Measurements from ENCODE around the gene MMP12. TPM values are rescaled to one million over a fixed set of nuclear protein-coding genes. Genes with fewer than 3 reads are reported as not detected.

MMP12 gene
- not detected in 2 replicates for total RNA-seq

DNA sequence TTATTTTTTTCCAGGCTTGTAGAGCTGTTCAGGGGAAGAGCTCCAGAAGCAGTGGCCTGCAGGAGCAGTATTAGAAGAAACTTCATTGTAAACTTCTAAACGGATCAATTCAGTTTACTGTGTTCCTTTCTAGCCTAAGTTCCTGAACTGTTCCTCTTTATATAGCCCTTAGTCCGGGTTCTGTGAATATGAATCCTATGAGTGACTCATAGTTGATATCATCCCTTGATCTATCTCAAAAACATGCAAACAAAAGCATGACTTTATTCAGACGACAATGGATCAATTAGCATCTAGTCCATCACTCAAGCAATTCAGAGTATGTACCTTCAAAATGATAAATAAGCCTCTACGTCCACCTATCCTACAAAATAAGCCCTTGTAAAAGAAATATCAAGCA is at the start of gene MMP12:
MMP12 (minus strand) TSS at position 131 of the 400 bp plus-strand sequence; CDS start at position 86, 45 bp downstream.

DNA sequence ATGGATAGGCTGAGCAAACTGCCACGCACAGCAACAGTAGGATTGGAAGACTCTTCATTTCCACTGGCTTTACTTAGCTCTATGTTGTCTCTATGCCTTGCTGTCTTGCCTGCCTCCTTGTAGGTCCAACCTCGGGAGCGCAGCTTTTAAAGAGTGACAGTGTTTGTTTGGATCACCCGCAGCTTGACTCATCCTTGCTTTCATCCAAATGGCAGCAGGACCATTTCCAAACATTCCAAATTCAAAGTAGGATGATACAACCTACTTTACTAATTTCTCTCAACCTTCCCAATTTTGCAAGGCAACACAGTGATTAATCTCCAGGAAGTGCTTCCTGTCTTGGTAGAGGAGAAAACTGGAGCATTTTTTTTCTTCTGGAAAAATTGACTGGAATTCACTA is 31.3 kb downstream of the MMP12 start, which contains the start of gene MMP3:
MMP3 (minus strand) TSS at position 121 of the 400 bp plus-strand sequence; CDS start at position 58, 63 bp downstream.

Other genes with a start within 250 kb of the MMP12 start
- gene MMP20, start 249.7 kb downstream of the MMP12 start, total RNA-seq, result not detected in 2 replicates
- not detected in 2 replicates for gene MMP27, start 169.2 kb downstream of the MMP12 start, total RNA-seq
- gene MMP8, start 150.0 kb downstream of the MMP12 start, total RNA-seq, result not detected in 2 replicates
- gene MMP10, start 94.4 kb downstream of the MMP12 start, total RNA-seq, result 0.95 and 1.2 TPM in 2 replicates
- gene MMP1, start 76.8 kb downstream of the MMP12 start, total RNA-seq, result 0.52 and 48.7 TPM in 2 replicates
- not detected in 2 replicates for gene MMP3, start 31.4 kb downstream of the MMP12 start, total RNA-seq
- not detected in 2 replicates for gene MMP13, start 80.8 kb upstream of the MMP12 start, total RNA-seq
- gene DCUN1D5, start 217.2 kb upstream of the MMP12 start, total RNA-seq, result 31.0 and 35.6 TPM in 2 replicates
- gene DYNC2H1, start 234.4 kb upstream of the MMP12 start, total RNA-seq, result 1.8 and 7.1 TPM in 2 replicates